GM19468 (cell line): ENCODE results near the gene C1R.

Experiments used
- ATAC-seq: cut with Tn5 transposase; IDR thresholded peaks from one replicate; pipeline ENCODE4 v1.9.1; 2021; ENCODE audit warnings: mild to moderate bottlenecking, moderate library complexity, moderate number of reproducible peaks; ENCODE audit not compliant: unreplicated experiment; ENCODE audit errors: extremely low read depth

Gene C1R

GRCh38 chr12:7101047-7101693 lies 8.9 kb upstream of the C1R start:
- no peak for ATAC-seq

GRCh38 chr12:7100239-7100638 lies 8.0 kb upstream of the C1R start:
- no peak for ATAC-seq

GRCh38 chr12:7099290-7099996 lies 7.2 kb upstream of the C1R start:
- ATAC-seq, result no peak

- ATAC-seq, result no peak
Observed at GRCh38 chr12:7096979-7097378, 4.7 kb upstream of the C1R start.

- no peak for ATAC-seq
Observed at GRCh38 chr12:7096006-7096932, 4.0 kb upstream of the C1R start.

- ATAC-seq, result no peak
Observed at GRCh38 chr12:7093892-7094291, 1.6 kb upstream of the C1R start.

- ATAC-seq, result no peak
Observed at GRCh38 chr12:7093486-7093885, 1.2 kb upstream of the C1R start.

- no peak for ATAC-seq
Observed at GRCh38 chr12:7092986-7093460, 778 bp upstream of the C1R start.

- ATAC-seq, result no peak
Observed at GRCh38 chr12:7091660-7092228, 501 bp downstream of the C1R start.

- ATAC-seq, result no peak
Observed at GRCh38 chr12:7091171-7091570, 1.1 kb downstream of the C1R start.

- ATAC-seq, result no peak
Observed at GRCh38 chr12:7090222-7090998, 1.8 kb downstream of the C1R start.

- ATAC-seq, result no peak
Observed at GRCh38 chr12:7089196-7089871, 2.9 kb downstream of the C1R start.

- ATAC-seq, result no peak
Observed at GRCh38 chr12:7083125-7083524, 9.1 kb downstream of the C1R start.

GRCh38 chr12:7081037-7081436 lies 11.2 kb downstream of the C1R start:
- no peak for ATAC-seq

GRCh38 chr12:7079826-7080125 lies 12.5 kb downstream of the C1R start:
- no peak for ATAC-seq

GRCh38 chr12:7078163-7078562 lies 14.1 kb downstream of the C1R start:
- ATAC-seq, result no peak

- ATAC-seq, result no peak
Observed at GRCh38 chr12:7076493-7076892, 15.8 kb downstream of the C1R start.

- no peak for ATAC-seq
Observed at GRCh38 chr12:7075939-7076338, 16.3 kb downstream of the C1R start.

GRCh38 chr12:7075518-7075917 lies 16.7 kb downstream of the C1R start:
- no peak for ATAC-seq
